ENCODE measurements around the gene SEC61A2. TPM values are rescaled to one million over a fixed set of nuclear protein-coding genes. Genes with fewer than 3 reads are reported as not detected.

SEC61A2 gene
- 2.8 and 4.1 TPM in 2 replicates for total RNA-seq (ENCODE audit: low replicate concordance)

GRCh38 chr10:12129222-12130111 is at the start of gene SEC61A2:
SEC61A2 (plus strand) TSS chr10:12129677; CDS start chr10:12129788, 111 bp downstream.

GRCh38 chr10:12195603-12196506 is 66.4 kb downstream of the SEC61A2 start, which contains the start of the genes CDC123 and NUDT5:
CDC123 (plus strand) TSS chr10:12196188; CDS start chr10:12196246, 58 bp downstream.
NUDT5 (minus strand) TSS chr10:12195891; CDS start chr10:12186291, 9,600 bp downstream.

Other genes starting within 250 kb of the SEC61A2 start
- 7.3 and 11.6 TPM in 2 replicates for gene UPF2, start 86.9 kb upstream of the SEC61A2 start, total RNA-seq (ENCODE audit: low replicate concordance)
- 19.9 and 29.5 TPM in 2 replicates for gene DHTKD1, start 60.7 kb upstream of the SEC61A2 start, total RNA-seq (ENCODE audit: low replicate concordance)
- 37.2 and 48.0 TPM in 2 replicates for gene NUDT5, start 66.2 kb downstream of the SEC61A2 start, total RNA-seq (ENCODE audit: low replicate concordance)
- gene CDC123, start 66.5 kb downstream of the SEC61A2 start, total RNA-seq (ENCODE audit: low replicate concordance), result 168 and 328 TPM in 2 replicates
- gene CAMK1D, start 219.9 kb downstream of the SEC61A2 start, total RNA-seq (ENCODE audit: low replicate concordance), result 2.3 and 5.6 TPM in 2 replicates

All from smooth muscle cell of the coronary artery (primary cell).